ENCODE measurements around the gene HECTD4. TPM values are rescaled to one million over a fixed set of nuclear protein-coding genes. Genes with fewer than 3 reads are reported as not detected.

Gene HECTD4
- total and polyA plus RNA-seq, 9 of the 15 experiments (the other 6 are each of a cell fraction or from before 2014, with no cell fraction given): 3.5 to 33.3 (median 13.5) TPM

DNA sequence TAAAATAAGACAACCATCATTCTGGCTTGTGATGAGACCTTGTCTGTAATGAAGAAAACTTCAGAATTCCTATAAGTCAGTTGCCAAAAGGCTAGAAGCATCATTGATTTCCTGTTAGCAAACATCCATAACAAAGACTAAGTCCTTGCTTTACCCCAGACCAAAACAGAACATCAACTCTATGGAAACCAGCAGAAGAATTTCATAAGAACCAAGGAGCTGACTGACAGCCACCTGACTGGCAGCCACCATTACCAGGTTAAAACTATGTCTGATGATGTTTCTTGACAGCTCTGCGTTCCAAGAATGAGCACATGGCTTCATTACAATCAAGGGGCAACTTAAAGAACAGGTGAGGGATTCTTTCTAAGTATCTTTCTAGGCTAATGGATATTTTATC is 29.3 kb downstream of the HECTD4 start (continued):
- TF ChIP-seq YY1 (IDR thresholded peaks at IDR 0.05; ENCODE audit: borderline replicate concordance in 1 of 3, control insufficient read depth in 1 of 3, extremely low read depth in 1 of 3, insufficient read depth in 3 of 3, insufficient read length in 1 of 3, insufficient replicate concordance in 2 of 3, low read depth in 1 of 3, low read length in 2 of 3): peak in 1 of 3 experiments; percentile 34
- TF ChIP-seq PURB (CRISPR knock-in tag; IDR thresholded peaks at IDR 0.05; ENCODE audit: low read depth): no peak
- 0 out of 2 replicates have a peak, but pooled peaks have one; percentile 16 for TF ChIP-seq L3MBTL2 (IDR thresholded peaks at IDR 0.05)
- TF ChIP-seq ZNF354B (CRISPR knock-in tag; IDR thresholded peaks at IDR 0.05): no peak

DNA sequence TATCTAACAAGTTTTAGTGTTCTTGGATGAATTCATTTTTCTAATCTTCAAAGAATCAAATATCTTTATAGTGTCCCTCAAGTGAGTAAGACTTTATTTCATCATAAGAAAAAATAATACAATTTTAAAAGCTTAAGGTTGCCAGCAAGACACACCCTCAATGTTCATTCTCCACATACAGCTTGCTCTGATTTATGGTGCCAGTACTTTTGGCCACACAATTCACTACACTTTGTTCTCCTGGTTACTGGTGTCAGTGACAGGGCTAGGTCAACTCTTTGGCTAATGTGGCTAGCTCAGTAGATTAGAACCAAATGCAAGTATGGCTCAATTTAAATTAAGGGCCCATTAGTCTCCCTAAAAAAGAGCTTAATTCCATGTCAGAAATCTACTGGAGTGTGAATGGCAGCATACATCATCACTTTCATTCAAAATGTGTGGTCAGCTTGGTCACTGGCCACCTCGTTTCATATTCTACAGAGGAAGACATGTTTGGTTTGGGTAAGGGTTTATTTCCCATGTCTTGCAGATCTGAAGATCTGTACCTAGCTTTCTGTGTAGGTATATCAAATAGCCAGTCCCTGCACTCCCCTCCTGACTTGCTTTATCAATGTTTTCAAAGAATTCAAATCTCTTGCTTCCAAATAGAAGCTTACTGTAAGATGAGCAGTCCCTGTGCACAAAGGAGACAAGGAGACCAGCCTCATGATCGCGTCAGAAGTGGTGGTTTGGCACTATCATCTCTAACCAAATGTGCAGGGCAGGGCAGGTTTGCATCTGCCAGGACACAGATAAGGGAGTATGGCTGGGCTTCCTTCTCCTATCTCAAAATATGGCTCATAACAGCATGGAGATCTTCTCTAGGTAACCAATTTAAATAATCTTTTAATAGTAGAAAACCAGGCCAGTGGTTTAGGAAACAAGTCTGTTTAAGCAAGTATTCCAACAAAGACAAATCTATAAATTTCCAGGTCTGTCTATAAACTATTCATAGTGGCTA is 31.3 kb downstream of the HECTD4 start:
- H3K9ac ChIP-seq (ENCODE audit: insufficient read depth in 1 of 2, low read depth in 2 of 2, low read length in 2 of 2): peak overlapping the region in 1 of 2 experiments; percentile 15; a peak in 1 of 4 replicates
- CTCF ChIA-PET (ENCODE audit: low intra/inter-chr PET ratio): no interaction called here
- intact Hi-C loops (cut with micrococcal nuclease): no loop called here
- TF ChIP-seq HMGN3 (IDR thresholded peaks at IDR 0.05; ENCODE audit: borderline replicate concordance, extremely low read depth, insufficient read length, low read depth, low read length): peak; percentile 97
- peak; percentile 91 for TF ChIP-seq ZNF175 (CRISPR knock-in tag; IDR thresholded peaks at IDR 0.05; ENCODE audit: low read depth)
- peak; percentile 99 for TF ChIP-seq ARID1B (IDR thresholded peaks at IDR 0.05)
- peak; percentile 85; the same call in 1 of the 2 replicates for TF ChIP-seq ELF4 (CRISPR knock-in tag; IDR thresholded peaks at IDR 0.05)
- peak; percentile 90 for TF ChIP-seq MBD2 (IDR thresholded peaks at IDR 0.05; ENCODE audit: borderline replicate concordance, low read depth)
- TF ChIP-seq RNF2 (IDR thresholded peaks at IDR 0.05): peak; percentile 80; the same call in 1 of the 2 replicates
- TF ChIP-seq PML (IDR thresholded peaks at IDR 0.05; ENCODE audit: low read length): peak; percentile 99
- TF ChIP-seq BRD4 (IDR thresholded peaks at IDR 0.05): peak; percentile 65; the same call in 1 of the 2 replicates
- peak; percentile 98 for TF ChIP-seq KLF16 (IDR thresholded peaks at IDR 0.05)
- peak; percentile 68; the same call in 1 of the 2 replicates for TF ChIP-seq BCL6 (CRISPR knock-in tag; IDR thresholded peaks at IDR 0.05)
- TF ChIP-seq, protein P1, sequence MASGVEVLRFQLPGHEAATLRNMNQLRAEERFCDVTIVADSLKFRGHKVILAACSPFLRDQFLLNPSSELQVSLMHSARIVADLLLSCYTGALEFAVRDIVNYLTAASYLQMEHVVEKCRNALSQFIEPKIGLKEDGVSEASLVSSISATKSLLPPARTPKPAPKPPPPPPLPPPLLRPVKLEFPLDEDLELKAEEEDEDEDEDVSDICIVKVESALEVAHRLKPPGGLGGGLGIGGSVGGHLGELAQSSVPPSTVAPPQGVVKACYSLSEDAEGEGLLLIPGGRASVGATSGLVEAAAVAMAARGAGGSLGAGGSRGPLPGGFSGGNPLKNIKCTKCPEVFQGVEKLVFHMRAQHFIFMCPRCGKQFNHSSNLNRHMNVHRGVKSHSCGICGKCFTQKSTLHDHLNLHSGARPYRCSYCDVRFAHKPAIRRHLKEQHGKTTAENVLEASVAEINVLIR (CRISPR knock-in tag; IDR thresholded peaks at IDR 0.05): peak; percentile 74
- peak; percentile 85 for TF ChIP-seq ADNP (tag; IDR thresholded peaks at IDR 0.05)
- no peak for TF ChIP-seq XRCC3 (IDR thresholded peaks at IDR 0.05)
- TF ChIP-seq ZBED1 (IDR thresholded peaks at IDR 0.05): peak; percentile 90
- TF ChIP-seq BRD9 (IDR thresholded peaks at IDR 0.05; ENCODE audit: low read depth, partially characterized antibody): peak; percentile 43
- TF ChIP-seq ZNF121 (CRISPR knock-in tag; conservative IDR thresholded peaks at IDR 0.05): no peak
- TF ChIP-seq SMARCA4 (IDR thresholded peaks at IDR 0.05): peak; percentile 99
- peak; percentile 41 to 94; a peak in 3 of 4 replicates for TF ChIP-seq HDAC1 (IDR thresholded peaks at IDR 0.05)

More for the DNA sequence above, 31.3 kb downstream of the HECTD4 start:
- Histone ChIP-seq H3K9me3 (replicated peaks; ENCODE audit: control insufficient read depth, insufficient read depth, low read depth, low read length) (no peaks in the 10 kb centered on the region), H3K4me1 (replicated peaks in 1 of 2; ENCODE audit: control insufficient read depth in 2 of 2, insufficient read depth in 2 of 2, low read length in 2 of 2) (peaks cover 44 to 45% of the 10 kb centered on the region in 2 experiments), H3K9me1 (ENCODE audit: control insufficient read depth, insufficient read depth, low read length) (no peaks in the 10 kb centered on the region), H3K36me3 (ENCODE audit: control insufficient read depth, insufficient read depth, low read length) (no peaks in the 10 kb centered on the region), H2AFZ (ENCODE audit: low read depth, low read length) (no peak overlapping the region), H4K20me1 (replicated peaks; ENCODE audit: control insufficient read depth, insufficient read depth, low read length) (peaks cover 6% of the 10 kb centered on the region; the same call in 1 of the 2 replicates), H3K27ac (ENCODE audit: extremely low read depth, low read depth, low read length) (peak overlapping the region; percentile 77), H3K4me3 (no peak overlapping the region), H3K27me3 (ENCODE audit: control insufficient read depth in 2 of 2, insufficient read depth in 2 of 2, low read length in 2 of 2) (no peaks in the 10 kb centered on the region), H3K79me2 (ENCODE audit: control insufficient read depth, insufficient read depth, low read length) (peaks cover 66% of the 10 kb centered on the region), H3K4me2 (ENCODE audit: insufficient read depth, low read length) (peak overlapping the region; percentile 66)
- DNase-seq (ENCODE audit: extremely low read depth in 1 of 4, low spot score in 3 of 4): peak; percentile 91 to 96 (median 94)
- peak; percentile 99 for FAIRE-seq
- 0% methylated on average over 3 of the region's 3 CpGs for WGBS (ENCODE audit: insufficient coverage, low coverage, missing lambda C conversion rate)
- in situ Hi-C loops (cut with MboI): no loop called here
- BruUV-seq (replicated peaks): no TSS peak
- peak; percentile 89 for ATAC-seq
- POLR2A ChIA-PET: interaction anchor here (0.8 to 2.2 kb wide), 9 partner anchors 9 to 64 kb away, joined by 3 to 10 read pairs (median 4); no protein-coding TSS in a partner anchor

Measured in K562 (cell line).